ENCODE results near the gene TSPO. TPM values are rescaled to one million over a fixed set of nuclear protein-coding genes. Genes with fewer than 3 reads are reported as not detected.
A peak's percentile ranks its signal among the peaks of the same experiment; 100 is the strongest.

TSPO gene
- total and polyA plus RNA-seq, 9 of the 15 experiments (the other 6 are each of a cell fraction or from before 2014, with no cell fraction given), result 4.9 to 126 (median 25.3) TPM

GRCh38 chr22:43187171-43188099 is 36.1 kb downstream of the TSPO start (continued):
- TF ChIP-seq NRF1 (conservative IDR thresholded peaks at IDR 0.05 in 1 of 2, IDR thresholded peaks at IDR 0.05 in 1 of 2), result peak; percentile 91 to 93
- TF ChIP-seq ZNF518B (CRISPR knock-in tag; IDR thresholded peaks at IDR 0.05), result no peak
- peak; percentile 66 for TF ChIP-seq TAF7 (tag; IDR thresholded peaks at IDR 0.05)
- TF ChIP-seq TFAP4 (CRISPR knock-in tag; IDR thresholded peaks at IDR 0.05; ENCODE audit: borderline replicate concordance), result peak; percentile 59; the same call in 1 of the 2 replicates
- no peak for TF ChIP-seq ZC3H8 (IDR thresholded peaks at IDR 0.05)
- no peak for TF ChIP-seq ZNF232 (CRISPR knock-in tag; IDR thresholded peaks at IDR 0.05)
- TF ChIP-seq ETS1 (conservative IDR thresholded peaks at IDR 0.05; ENCODE audit: control insufficient read depth, low read depth, low read length), result peak; percentile 67; the same call in 1 of the 2 replicates
- TF ChIP-seq PHF20 (IDR thresholded peaks at IDR 0.05; ENCODE audit: partially characterized antibody), result peak; percentile 88
- no peak for TF ChIP-seq ZNF57 (CRISPR knock-in tag; IDR thresholded peaks at IDR 0.05)
- TF ChIP-seq FOXO4 (CRISPR knock-in tag; IDR thresholded peaks at IDR 0.05), result no peak
- TF ChIP-seq KLF13 (tag; IDR thresholded peaks at IDR 0.05; ENCODE audit: borderline replicate concordance, low read depth), result peak; percentile 50
- no peak for TF ChIP-seq TGIF2 (CRISPR knock-in tag; IDR thresholded peaks at IDR 0.05)
